Mucosa of rectum (tissue), 2 donors: ENCODE results near the gene MYO18B.

Source experiments
- H3K27ac ChIP-seq, 2 donors: one replicate each; pipeline ENCODE4 v1.7.0; 2013; ENCODE audit warnings: inconsistent platforms in 2 of 2, low read depth in 2 of 2, low read length in 2 of 2
- H3K27me3 ChIP-seq, 2 donors: one replicate each; pipeline ENCODE4 v1.7.0; 2013; ENCODE audit warnings: low read length in 2 of 2; ENCODE audit not compliant: control insufficient read depth in 2 of 2, insufficient read depth in 2 of 2
- H3K36me3 ChIP-seq, 2 donors: one replicate each; pipeline ENCODE4 v1.7.0; 2013; ENCODE audit warnings: low read length in 2 of 2; ENCODE audit not compliant: control insufficient read depth in 2 of 2, insufficient read depth in 2 of 2
- H3K4me1 ChIP-seq, 2 donors: one replicate each; pipeline ENCODE4 v1.7.0; 2013; ENCODE audit warnings: low read length in 2 of 2, mild to moderate bottlenecking in 1 of 2; ENCODE audit not compliant: control insufficient read depth in 2 of 2, insufficient read depth in 2 of 2
- H3K4me3 ChIP-seq, 2 donors: one replicate each; pipeline ENCODE4 v1.7.0; 2013; ENCODE audit warnings: low read length in 2 of 2
- H3K9ac ChIP-seq, 2 donors: one replicate each; pipeline ENCODE4 v1.7.0; 2013; ENCODE audit warnings: low read length in 2 of 2, low read depth in 1 of 2, mild to moderate bottlenecking in 1 of 2
- H3K9me3 ChIP-seq, 2 donors: one replicate each; pipeline ENCODE4 v1.7.0; 2013; ENCODE audit warnings: low read length in 2 of 2; ENCODE audit not compliant: control insufficient read depth in 2 of 2
- donor health status: healthy.
- donor health status: Normal muscosa, but diverticular disease.

MYO18B gene

DNA sequence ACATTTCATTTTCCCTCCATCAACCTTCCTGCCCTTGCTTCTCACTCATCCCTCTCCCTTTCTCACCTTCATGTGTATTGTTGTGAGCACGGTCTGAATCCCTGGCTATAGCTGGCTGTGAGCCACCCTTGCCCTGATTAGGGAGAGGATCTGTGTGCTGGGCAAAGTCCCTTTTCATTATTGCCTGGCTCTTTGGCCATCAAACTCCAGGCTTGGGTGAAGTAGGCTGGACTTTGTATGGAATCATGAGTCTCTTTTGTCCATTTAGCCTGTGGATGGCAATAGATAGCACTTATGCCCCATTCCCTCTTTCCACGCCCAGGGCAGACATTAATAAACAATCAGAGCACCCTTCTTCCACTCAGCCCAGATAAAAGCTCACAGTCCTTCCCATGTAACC is 6.7 kb downstream of the MYO18B start:
- Histone ChIP-seq H3K27ac (peak overlapping the region; percentile 18 to 65), H3K9ac (no peak overlapping the region)

DNA sequence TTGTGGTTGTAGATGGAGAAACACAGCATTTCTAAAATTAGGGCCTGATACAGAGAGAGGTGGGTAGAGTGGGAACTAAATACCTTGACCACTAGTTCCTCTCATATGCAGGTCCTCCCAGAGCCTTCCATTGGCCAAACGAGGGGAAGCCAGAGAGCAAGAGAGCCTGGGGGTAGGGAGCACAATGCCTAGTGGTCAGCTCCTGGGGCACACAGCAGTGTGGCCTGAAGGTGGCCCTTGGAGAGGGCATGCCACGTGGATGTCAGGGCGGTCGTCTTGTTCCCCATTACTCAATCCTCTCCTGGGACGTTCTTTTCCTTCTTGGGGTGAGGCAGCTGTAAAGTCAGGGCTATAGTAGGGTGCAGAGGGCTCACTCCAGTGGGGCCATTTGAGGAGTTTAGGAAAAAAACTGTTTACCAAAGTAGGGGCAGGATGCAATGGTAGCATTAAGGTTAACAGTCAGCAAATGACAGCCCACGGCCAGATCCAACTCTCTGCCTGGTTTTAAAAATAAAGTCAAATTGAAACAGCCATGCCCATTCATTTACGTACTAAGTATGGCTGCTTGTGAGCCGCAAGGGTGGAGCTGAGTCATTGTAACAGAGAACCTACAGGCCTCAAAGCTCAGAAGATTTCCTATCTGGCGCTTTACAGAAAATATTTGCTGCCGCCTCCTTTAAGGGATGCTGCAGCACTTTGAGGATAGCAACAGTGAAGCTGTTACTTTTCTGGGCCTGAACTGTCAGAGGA is 7.6 kb downstream of the MYO18B start:
- Histone ChIP-seq H3K9me3 (no peaks in the 10 kb centered on the region), H3K4me3 (no peak overlapping the region), H3K9ac (no peak overlapping the region), H3K4me1 (peaks cover 11 to 14% of the 10 kb centered on the region in 2 donors), H3K36me3 (no peaks in the 10 kb centered on the region), H3K27me3 (no peaks in the 10 kb centered on the region), H3K27ac (peak overlapping the region; percentile 18 to 65)

More for the DNA sequence above, 6.7 kb downstream of the MYO18B start:
- Histone ChIP-seq H3K36me3 (no peaks in the 10 kb centered on the region), H3K4me3 (no peak overlapping the region), H3K9me3 (no peaks in the 10 kb centered on the region), H3K27me3 (no peaks in the 10 kb centered on the region), H3K4me1 (peaks cover 11 to 14% of the 10 kb centered on the region in 2 donors)

DNA sequence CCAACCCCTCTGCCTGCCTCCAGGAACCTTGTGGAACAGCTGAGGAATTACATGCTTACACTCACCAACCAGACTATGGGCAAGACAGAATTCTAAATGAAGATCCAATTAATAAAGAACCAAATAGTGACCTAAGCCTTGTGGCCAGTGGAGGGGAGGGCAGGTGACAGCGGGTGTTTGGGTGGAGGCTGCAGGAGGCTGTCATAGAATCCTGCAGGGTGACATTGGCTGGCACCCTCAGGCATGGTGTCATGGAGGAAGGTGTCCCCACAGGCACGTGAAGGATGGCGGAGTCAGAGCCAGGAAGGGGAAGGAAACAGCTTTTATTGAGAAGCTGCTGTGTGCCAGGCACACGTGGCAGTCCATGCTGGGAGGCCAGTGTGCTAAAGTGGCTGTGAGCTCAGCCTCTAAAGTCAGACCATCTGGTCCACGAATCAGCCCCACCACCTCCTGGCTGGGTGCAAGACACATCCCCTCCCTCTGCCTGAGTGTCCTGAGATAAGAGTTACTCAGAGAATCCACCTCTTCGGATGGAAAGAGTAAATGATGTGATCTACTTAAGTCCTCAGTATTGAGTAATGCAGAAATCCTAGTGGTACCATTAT is 8.7 kb downstream of the MYO18B start:
- H3K36me3 ChIP-seq: no peaks in the 10 kb centered on the region
- no peaks in the 10 kb centered on the region for H3K9me3 ChIP-seq
- H3K27me3 ChIP-seq: no peaks in the 10 kb centered on the region
- no peak overlapping the region for H3K27ac ChIP-seq
- H3K4me1 ChIP-seq: peaks cover 10 to 11% of the 10 kb centered on the region in 2 donors
- no peak overlapping the region for H3K4me3 ChIP-seq
- no peak overlapping the region for H3K9ac ChIP-seq

DNA sequence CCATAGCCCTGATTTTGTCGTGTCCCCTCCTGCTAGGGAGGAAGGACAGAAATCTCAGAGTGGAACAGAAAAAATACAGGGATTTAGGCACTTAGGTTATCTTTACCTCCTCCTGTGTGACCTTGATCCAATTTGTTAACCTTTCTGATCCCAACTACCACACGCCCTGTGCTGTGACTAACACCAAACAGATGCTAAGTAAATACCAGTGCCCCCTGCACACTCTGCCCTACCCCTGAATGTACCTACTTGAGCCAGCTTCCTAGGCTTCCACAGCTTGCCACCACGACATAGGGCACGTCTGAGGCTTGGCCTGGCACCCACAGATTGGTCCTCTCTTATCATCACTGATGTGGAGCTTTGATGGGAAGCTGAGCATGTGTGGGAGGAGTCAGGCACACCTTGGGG is 9.2 kb downstream of the MYO18B start:
- no peaks in the 10 kb centered on the region for H3K9me3 ChIP-seq
- no peak overlapping the region for H3K4me3 ChIP-seq

DNA sequence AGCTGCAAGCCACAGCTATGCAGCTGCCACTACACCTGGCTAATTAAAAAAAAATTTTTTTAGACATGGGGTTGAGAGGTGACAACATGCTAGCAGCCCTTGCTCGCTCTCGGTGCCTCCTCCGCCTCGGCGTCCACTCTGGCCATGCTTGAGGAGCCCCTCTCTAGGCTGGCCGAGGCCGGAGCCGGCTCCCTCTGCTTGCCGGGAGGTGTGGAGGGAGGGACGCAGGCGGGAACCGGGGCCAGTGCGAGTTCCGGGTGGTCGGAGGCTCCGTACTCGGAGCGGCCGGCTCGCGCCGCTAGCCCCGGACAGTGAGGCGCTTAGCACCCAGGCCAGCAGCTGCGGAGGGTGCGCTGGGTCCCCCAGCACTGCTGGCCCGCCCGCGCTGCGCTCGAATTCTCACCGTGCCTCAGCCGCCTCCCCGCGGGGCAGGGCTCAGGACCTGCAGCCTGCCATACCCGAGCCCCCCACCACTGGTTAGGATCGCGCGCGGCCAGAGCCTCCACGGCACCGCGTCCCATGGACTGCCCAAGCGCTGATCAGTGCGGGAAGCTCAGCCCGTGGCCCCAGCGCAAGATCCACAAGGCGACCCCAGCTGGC is 10.7 kb downstream of the MYO18B start:
- Histone ChIP-seq H3K36me3 (no peaks in the 10 kb centered on the region), H3K27ac (no peak overlapping the region), H3K4me3 (no peak overlapping the region), H3K9ac (no peak overlapping the region), H3K9me3 (no peaks in the 10 kb centered on the region), H3K4me1 (peaks cover 9 to 10% of the 10 kb centered on the region in 2 donors), H3K27me3 (no peaks in the 10 kb centered on the region)

More for the DNA sequence above, 9.2 kb downstream of the MYO18B start:
- Histone ChIP-seq H3K4me1 (peaks cover 10 to 11% of the 10 kb centered on the region in 2 donors), H3K27ac (no peak overlapping the region), H3K27me3 (no peaks in the 10 kb centered on the region), H3K36me3 (no peaks in the 10 kb centered on the region), H3K9ac (no peak overlapping the region)

DNA sequence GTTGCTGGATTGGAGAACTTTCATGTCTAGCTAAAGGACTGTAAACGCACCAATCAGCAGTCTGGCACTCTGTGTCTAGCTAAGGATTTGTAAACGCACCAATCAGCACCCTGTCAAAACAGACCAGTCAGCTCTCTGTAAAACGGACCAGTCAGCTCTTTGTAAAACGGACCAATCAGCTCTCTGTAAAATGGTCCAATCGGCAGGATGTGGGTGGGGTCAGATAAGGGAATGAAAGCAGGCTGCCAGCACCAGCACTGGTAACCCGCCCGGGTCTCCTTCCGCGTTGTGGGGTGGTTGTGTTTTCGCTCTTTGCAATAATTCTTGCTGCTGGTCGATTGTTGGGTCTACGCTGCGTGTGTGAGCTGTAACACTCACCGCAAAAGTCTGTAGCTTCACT is 11.3 kb downstream of the MYO18B start:
- Histone ChIP-seq H3K4me1 (peaks cover 3 to 4% of the 10 kb centered on the region in 2 donors), H3K9me3 (no peaks in the 10 kb centered on the region), H3K9ac (no peak overlapping the region), H3K4me3 (no peak overlapping the region), H3K27me3 (no peaks in the 10 kb centered on the region), H3K27ac (no peak overlapping the region), H3K36me3 (no peaks in the 10 kb centered on the region)

DNA sequence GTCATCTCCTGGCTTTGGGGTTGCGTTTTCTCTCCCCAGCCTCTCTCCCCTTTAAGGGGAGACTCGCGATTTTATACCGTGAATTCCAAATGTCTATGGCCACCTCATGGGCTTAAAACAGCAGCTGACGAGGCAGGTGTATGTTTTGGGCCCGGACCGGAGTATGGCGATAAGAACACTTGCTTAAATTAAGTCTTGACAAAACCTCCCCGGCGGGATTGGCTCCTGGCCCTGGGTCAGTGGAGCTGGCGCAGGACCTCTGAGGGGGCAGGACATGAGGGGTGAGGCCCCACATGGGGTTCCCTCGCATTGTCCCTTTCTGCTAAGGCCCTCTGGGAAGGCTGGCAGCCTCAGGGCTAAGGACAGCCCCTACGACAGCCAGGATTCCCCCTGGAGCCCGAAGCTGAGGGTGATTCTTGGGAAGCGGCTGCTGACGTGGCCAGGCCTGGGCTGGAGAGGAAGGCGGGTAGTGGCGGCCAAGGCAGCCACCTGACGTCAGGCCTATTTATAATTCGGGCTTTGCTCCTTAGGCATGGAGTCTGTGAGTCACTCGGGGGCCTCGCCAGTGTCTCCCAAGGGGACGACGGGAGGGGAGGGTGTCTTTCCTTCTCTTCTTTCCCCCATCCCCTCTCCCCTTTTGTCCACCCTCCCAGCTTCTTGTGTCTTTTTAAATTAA is 12.7 kb downstream of the MYO18B start:
- H3K27me3 ChIP-seq: no peaks in the 10 kb centered on the region
- H3K9me3 ChIP-seq: no peaks in the 10 kb centered on the region
- H3K4me1 ChIP-seq: no peaks in the 10 kb centered on the region
- no peak overlapping the region for H3K9ac ChIP-seq
- H3K27ac ChIP-seq: no peak overlapping the region
- no peak overlapping the region for H3K4me3 ChIP-seq
- H3K36me3 ChIP-seq: no peaks in the 10 kb centered on the region

DNA sequence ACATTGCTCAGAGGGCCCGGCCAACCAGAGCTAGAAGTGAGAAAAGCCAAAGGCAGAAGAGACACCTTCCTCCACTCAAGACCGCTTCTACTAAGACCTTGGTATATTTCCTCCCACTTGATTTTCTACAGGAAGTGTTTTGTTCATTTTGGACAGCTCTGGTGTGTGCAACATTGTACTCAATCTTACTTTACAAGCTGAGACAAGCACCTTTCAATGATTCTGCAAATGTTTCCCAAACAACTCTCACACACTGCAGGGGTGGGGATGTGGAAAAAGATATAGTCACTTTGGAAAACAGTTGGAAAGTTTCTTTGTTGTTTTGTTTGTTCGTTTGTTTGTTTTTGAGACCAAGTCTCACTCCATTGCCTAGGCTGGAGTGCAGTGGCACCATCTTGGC is 15.7 kb downstream of the MYO18B start:
- Histone ChIP-seq H3K4me3 (no peak overlapping the region), H3K27me3 (no peaks in the 10 kb centered on the region), H3K4me1 (no peaks in the 10 kb centered on the region), H3K36me3 (no peaks in the 10 kb centered on the region), H3K9me3 (no peaks in the 10 kb centered on the region), H3K27ac (no peak overlapping the region), H3K9ac (no peak overlapping the region)

DNA sequence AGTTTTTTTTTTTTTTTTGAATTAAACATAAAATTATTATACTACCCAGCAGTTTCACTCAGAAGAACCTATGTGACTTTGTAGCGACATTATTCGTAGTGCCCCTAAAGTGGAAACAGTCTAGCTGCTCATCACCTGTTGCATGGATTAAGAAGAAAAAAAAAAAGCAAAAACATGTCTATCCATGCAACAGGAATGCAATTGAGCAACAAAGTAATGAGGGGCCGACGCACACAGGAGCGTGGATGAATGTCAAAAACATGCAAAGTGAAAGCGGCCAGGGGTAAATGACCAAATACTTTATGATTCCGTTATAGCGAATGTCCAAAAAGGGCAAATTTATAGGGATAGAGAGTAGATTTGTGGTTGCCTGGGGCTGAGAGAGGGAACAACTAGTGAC is 16.3 kb downstream of the MYO18B start:
- Histone ChIP-seq H3K4me3 (no peak overlapping the region), H3K9me3 (no peaks in the 10 kb centered on the region), H3K4me1 (no peaks in the 10 kb centered on the region), H3K9ac (no peak overlapping the region), H3K36me3 (no peaks in the 10 kb centered on the region), H3K27me3 (no peaks in the 10 kb centered on the region), H3K27ac (no peak overlapping the region)

DNA sequence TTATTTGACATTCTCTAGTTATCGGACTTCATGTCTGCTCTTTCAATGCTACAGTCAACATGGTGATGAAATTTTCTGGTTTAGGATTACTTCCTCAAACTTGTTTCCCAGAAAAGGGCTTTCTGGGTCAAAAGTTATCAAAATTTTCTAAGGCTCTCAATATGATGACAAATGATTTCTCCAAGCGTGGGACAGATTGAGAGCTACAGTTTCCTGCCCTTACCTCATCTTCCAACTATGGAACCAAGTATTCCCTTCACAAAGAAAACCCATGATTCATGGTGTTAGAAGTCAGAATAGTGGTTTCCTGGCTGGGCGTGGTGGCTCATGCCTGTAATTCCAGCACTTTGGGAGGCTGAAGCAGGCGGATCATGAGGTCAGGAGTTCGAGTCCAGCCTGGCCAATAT is 17.8 kb downstream of the MYO18B start:
- no peak overlapping the region for H3K27ac ChIP-seq
- H3K4me3 ChIP-seq: no peak overlapping the region
- no peak overlapping the region for H3K9ac ChIP-seq
- H3K4me1 ChIP-seq: no peaks in the 10 kb centered on the region
- no peaks in the 10 kb centered on the region for H3K27me3 ChIP-seq
- H3K36me3 ChIP-seq: no peaks in the 10 kb centered on the region
- H3K9me3 ChIP-seq: no peaks in the 10 kb centered on the region
